ENCODE data around the gene SLC5A1. TPM values are rescaled to one million over a fixed set of nuclear protein-coding genes. Genes with fewer than 3 reads are reported as not detected.

Gene SLC5A1
- not detected in 2 replicates for total RNA-seq (2016; rRNA removed; fragmentation: Illumina TruSeq; extraction: Trizol)
- not detected in 2 replicates for total RNA-seq (2016; cell fraction: cytosol; rRNA removed; fragmentation: Illumina TruSeq; extraction: Trizol; ENCODE audit: low read depth)
- not detected in 2 replicates for total RNA-seq (2016; cell fraction: insoluble cytoplasmic fraction; rRNA removed; fragmentation: Illumina TruSeq; extraction: Trizol)
- not detected in 2 replicates for total RNA-seq (2016; cell fraction: membrane; rRNA removed; fragmentation: Illumina TruSeq; extraction: Trizol)
- total RNA-seq (2016; cell fraction: nucleus; rRNA removed; fragmentation: Illumina TruSeq; extraction: Trizol) = not detected in 2 replicates
- not detected in 2 replicates for polyA plus RNA-seq (2011; rRNA removed)
- not detected in 2 replicates for polyA plus RNA-seq (2011; cell fraction: cytosol; rRNA removed)
- polyA plus RNA-seq (2011; cell fraction: nucleus; rRNA removed) = not detected in 2 replicates
- polyA plus RNA-seq (2012) = not detected in 2 replicates
- polyA plus RNA-seq (2016; cell fraction: cytosol; fragmentation: Illumina TruSeq; extraction: Trizol; ENCODE audit: low read depth) = not detected in 2 replicates
- polyA plus RNA-seq (2016; cell fraction: insoluble cytoplasmic fraction; fragmentation: Illumina TruSeq; extraction: Trizol; ENCODE audit: low read depth) = not detected in 2 replicates
- polyA plus RNA-seq (2016; cell fraction: membrane; fragmentation: Illumina TruSeq; extraction: Trizol; ENCODE audit: low read depth) = not detected in 2 replicates
- not detected in 2 replicates for polyA plus RNA-seq (2016; cell fraction: nucleus; fragmentation: Illumina TruSeq; extraction: Trizol; ENCODE audit: insufficient read depth, low read depth)
- polyA minus RNA-seq (2011; rRNA and poly(A)+ RNA removed; ENCODE audit: low replicate concordance) = not detected in 2 replicates
- polyA minus RNA-seq (2011; cell fraction: cytosol; rRNA and poly(A)+ RNA removed) = not detected in 2 replicates
- polyA minus RNA-seq (2011; cell fraction: nucleus; rRNA and poly(A)+ RNA removed) = not detected in 2 replicates
- percentile 2 among the genes with signal in this experiment for Bru-seq, nascent RNA
- BruChase-seq, experiment 1, labeled RNA remaining after a 6-hour chase = not detected
- BruChase-seq, experiment 2, labeled RNA remaining after a 2-hour chase = percentile 2 among the genes with signal in this experiment
- long read RNA-seq, experiment 1 = 0 reads
- long read RNA-seq, experiment 2 = 0 reads

DNA sequence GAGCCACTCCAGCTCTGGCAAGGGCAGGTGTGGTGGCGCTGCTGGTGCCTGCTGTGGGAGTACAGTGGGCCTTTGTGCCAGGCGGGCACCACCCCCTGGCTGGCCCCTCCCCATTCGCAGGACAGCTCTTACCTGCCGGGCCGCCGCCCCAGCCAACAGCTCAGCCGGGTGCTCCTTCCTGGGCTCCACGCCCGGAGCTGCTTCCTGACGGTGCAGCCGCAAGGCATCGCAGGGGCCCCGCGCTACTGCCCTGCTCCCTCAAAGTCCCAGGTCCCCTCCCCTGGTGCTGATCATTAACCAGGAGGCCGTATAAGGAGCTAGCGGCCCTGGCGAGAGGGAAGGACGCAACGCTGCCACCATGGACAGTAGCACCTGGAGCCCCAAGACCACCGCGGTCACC is at the start of gene SLC5A1:
Gene SLC5A1 (plus strand): TSS at position 338 of the 400 bp plus-strand sequence. CDS start 21 bp downstream, at position 359.
- H3K4me1 ChIP-seq (ENCODE audit: insufficient read depth, low read length) = no peaks in the 10 kb centered on the region
- FAIRE-seq (no peak), ATAC-seq (peak; percentile 62), DNase-seq (ENCODE audit: low spot score) (no peak)
- BruUV-seq (replicated peaks) = no TSS peak
- H3K4me3 ChIP-seq (replicated peaks in 1 of 3; ENCODE audit: insufficient read depth in 1 of 3, low read depth in 2 of 3, low read length in 3 of 3) = no peak within 1 kb of the TSS
- H3K27me3 ChIP-seq (ENCODE audit: control insufficient read depth in 1 of 2, insufficient read depth in 2 of 2, low read length in 2 of 2) = peaks cover 0 to 34% of the 10 kb centered on the region in 2 experiments; a peak in 3 of 5 replicates
- TF ChIP-seq ZNF225 (CRISPR knock-in tag; IDR thresholded peaks at IDR 0.05) (no peak), HNRNPLL (IDR thresholded peaks at IDR 0.05; ENCODE audit: low read depth, low read length, poor library complexity, severe bottlenecking) (peak; percentile 21), ZNF335 (CRISPR knock-in tag; IDR thresholded peaks at IDR 0.05) (no peak), PHF5A (CRISPR knock-in tag; IDR thresholded peaks at IDR 0.05; ENCODE audit: low read depth, unreplicated experiment) (no peak)
- CTCF ChIA-PET (ENCODE audit: low intra/inter-chr PET ratio, low total read pairs) = no interaction called here
- H3K4me2 ChIP-seq (ENCODE audit: low read depth, low read length) = no peak within 1 kb of the TSS
- intact Hi-C loops (cut with micrococcal nuclease; ENCODE audit: unreplicated experiment) (no loop called here), in situ Hi-C loops (cut with HindIII; ENCODE audit: extremely low pct_ligation_motif_present, low pct_unique_long_range_greater_than_20kb) (no loop called here)
- H3K9me3 ChIP-seq (ENCODE audit: low read length) = no peaks in the 10 kb centered on the region
- H3K36me3 ChIP-seq (replicated peaks in 1 of 2; ENCODE audit: control insufficient read depth in 1 of 2, insufficient read depth in 2 of 2, low read length in 2 of 2) = no peaks in the 10 kb centered on the region
- 13% methylated on average over 6 of the region's 21 CpGs for WGBS (ENCODE audit: low lambda C conversion rate)
- POLR2A ChIA-PET = no interaction called here
- H3K9ac ChIP-seq (ENCODE audit: insufficient read depth, low read depth, low read length) = no peak within 1 kb of the TSS
- H3K27ac ChIP-seq (ENCODE audit: extremely low read length, insufficient read depth, low read length) = no peak within 1 kb of the TSS
- H2AFZ ChIP-seq (ENCODE audit: low read length) = no peak within 1 kb of the TSS
- no peaks in the 10 kb centered on the region for H3K79me2 ChIP-seq (ENCODE audit: insufficient read depth, low read length)
- H4K20me1 ChIP-seq (ENCODE audit: insufficient read depth, low read length) = no peaks in the 10 kb centered on the region

DNA sequence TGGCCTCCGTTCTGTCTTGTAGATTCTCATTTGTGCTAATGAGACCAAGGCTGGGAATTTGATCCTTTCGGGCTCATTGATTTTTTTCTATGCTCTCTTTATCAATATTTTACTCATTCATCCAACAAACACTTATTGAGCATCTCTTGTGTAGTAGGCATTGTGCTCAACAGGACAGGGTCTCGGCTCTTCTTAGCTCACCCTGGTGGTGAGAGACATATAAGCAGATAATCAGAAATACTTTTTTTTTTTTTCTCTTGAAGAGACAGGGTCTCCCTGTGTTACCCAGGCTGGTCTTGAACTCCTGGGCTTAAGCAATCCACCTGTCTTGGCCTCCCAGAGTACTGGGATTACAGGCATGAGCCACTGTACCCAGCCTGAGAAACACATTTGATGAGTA is 48.0 kb upstream of the SLC5A1 start:
- Histone ChIP-seq H3K36me3 (replicated peaks in 1 of 2; ENCODE audit: control insufficient read depth in 1 of 2, insufficient read depth in 2 of 2, low read length in 2 of 2) (no peaks in the 10 kb centered on the region), H4K20me1 (ENCODE audit: insufficient read depth, low read length) (no peaks in the 10 kb centered on the region), H3K4me2 (ENCODE audit: low read depth, low read length) (no peak overlapping the region), H2AFZ (ENCODE audit: low read length) (no peak overlapping the region), H3K4me1 (ENCODE audit: insufficient read depth, low read length) (no peaks in the 10 kb centered on the region), H3K4me3 (replicated peaks in 1 of 3; ENCODE audit: insufficient read depth in 1 of 3, low read depth in 2 of 3, low read length in 3 of 3) (no peak overlapping the region), H3K79me2 (ENCODE audit: insufficient read depth, low read length) (no peaks in the 10 kb centered on the region), H3K9me3 (ENCODE audit: low read length) (no peaks in the 10 kb centered on the region), H3K9ac (ENCODE audit: insufficient read depth, low read depth, low read length) (no peak overlapping the region), H3K27me3 (ENCODE audit: control insufficient read depth in 1 of 2, insufficient read depth in 2 of 2, low read length in 2 of 2) (peaks cover 0 to 9% of the 10 kb centered on the region in 2 experiments; a peak in 1 of 5 replicates), H3K27ac (ENCODE audit: extremely low read length, insufficient read depth, low read length) (no peak overlapping the region)
- ChIA-PET POLR2A (no interaction called here), CTCF (ENCODE audit: low intra/inter-chr PET ratio, low total read pairs) (no interaction called here)
- intact Hi-C loops (cut with micrococcal nuclease; ENCODE audit: unreplicated experiment) (no loop called here), in situ Hi-C loops (cut with HindIII; ENCODE audit: extremely low pct_ligation_motif_present, low pct_unique_long_range_greater_than_20kb) (no loop called here)
- DNase-seq (ENCODE audit: low spot score) (no peak), FAIRE-seq (no peak), ATAC-seq (peak; percentile 51; the same call in 1 of the 3 replicates)
- 13% methylated on average over 3 of the region's 3 CpGs for WGBS (ENCODE audit: low lambda C conversion rate)
- BruUV-seq (replicated peaks) = no TSS peak
- TF ChIP-seq MED8 (CRISPR knock-in tag; IDR thresholded peaks at IDR 0.05; ENCODE audit: insufficient replicate concordance) (no peak), ZNF431 (CRISPR knock-in tag; IDR thresholded peaks at IDR 0.05; ENCODE audit: borderline replicate concordance, low read depth) (no peak), SP140L (CRISPR knock-in tag; IDR thresholded peaks at IDR 0.05; ENCODE audit: borderline replicate concordance) (no peak), RAD21 (CRISPR knock-in tag; IDR thresholded peaks at IDR 0.05) (no peak), TBP (CRISPR knock-in tag; IDR thresholded peaks at IDR 0.05) (no peak), DNMT1 (CRISPR knock-in tag; IDR thresholded peaks at IDR 0.05) (no peak), IKZF4 (CRISPR knock-in tag; IDR thresholded peaks at IDR 0.05; ENCODE audit: borderline replicate concordance, low read depth, not compliant biosample characterization) (no peak)
- TF ChIP-seq, protein P1, sequence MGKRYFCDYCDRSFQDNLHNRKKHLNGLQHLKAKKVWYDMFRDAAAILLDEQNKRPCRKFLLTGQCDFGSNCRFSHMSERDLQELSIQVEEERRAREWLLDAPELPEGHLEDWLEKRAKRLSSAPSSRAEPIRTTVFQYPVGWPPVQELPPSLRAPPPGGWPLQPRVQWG (CRISPR knock-in tag; IDR thresholded peaks at IDR 0.05; ENCODE audit: borderline replicate concordance, low read depth) = no peak
- TF ChIP-seq, protein P2, sequence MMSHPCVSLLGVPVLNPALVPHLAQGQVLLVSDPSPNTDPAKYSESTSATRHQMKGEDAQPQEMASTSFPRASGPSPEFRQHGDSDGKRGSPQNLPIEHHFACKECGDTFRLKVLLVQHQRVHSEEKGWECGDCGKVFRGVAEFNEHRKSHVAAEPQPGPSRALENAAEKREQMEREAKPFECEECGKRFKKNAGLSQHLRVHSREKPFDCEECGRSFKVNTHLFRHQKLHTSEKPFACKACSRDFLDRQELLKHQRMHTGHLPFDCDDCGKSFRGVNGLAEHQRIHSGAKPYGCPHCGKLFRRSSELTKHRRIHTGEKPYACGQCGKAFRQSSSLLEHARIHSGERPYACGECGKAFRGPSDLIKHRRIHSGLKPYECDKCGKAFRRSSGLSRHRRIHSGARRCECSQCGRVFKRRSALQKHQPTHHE (CRISPR knock-in tag; IDR thresholded peaks at IDR 0.05; ENCODE audit: borderline replicate concordance) = no peak

Data from HepG2 (cell line).